Endothelial cell of umbilical vein (primary cell): ENCODE measurements around the gene PATL1. TPM values are rescaled to one million over a fixed set of nuclear protein-coding genes. Genes with fewer than 3 reads are reported as not detected.
"Not testable (repeated sequence)": the region's sequence is repeated elsewhere in the genome, so short reads cannot be mapped to it uniquely, and the experiment has no call there.

Experiments
- BruUV-seq: library from RNA; stranded (reverse); fragments of 400-500 nt; replicated peaks from 2 replicates; lab custom pipeline; 2021; lab: Mats Ljungman, UMichigan
- CTCF ChIA-PET: fragments of 300-600, 350-600 bp; sonication (Branson Sonifier 250); formaldehyde crosslinking; loops from one replicate; lab custom pipeline; 2021; ENCODE audit warnings: antibody characterized with exemption, inconsistent platforms; lab: Charles Lee
- POLR2A ChIA-PET: fragments of 300-600, 350-600 bp; sonication (Branson Sonifier 250); formaldehyde crosslinking; loops from one replicate; lab custom pipeline; 2021; ENCODE audit warnings: antibody characterized with exemption, inconsistent platforms; lab: Charles Lee
- DNase-seq: peaks from one replicate; pipeline ENCODE4 v3.0.0-alpha.2; 2011; ENCODE audit warnings: low read depth, low spot score
- FAIRE-seq: peaks from 2 replicates; lab custom pipeline; 2011; peaks lifted over from hg19 to GRCh38; lab: Jason Lieb, UNC
- H2AFZ ChIP-seq: 2 replicates; pipeline ENCODE4 v1.6.0; 2012; ENCODE audit warnings: low read depth, low read length, control low read depth, inconsistent platforms
- H3K27ac ChIP-seq: 2 replicates; pipeline ENCODE4 v1.5.1; 2011; ENCODE audit warnings: low read depth, mild to moderate bottlenecking, control low read depth, low read length, moderate library complexity; ENCODE audit not compliant: insufficient read depth
- H3K27me3 ChIP-seq, 2 experiments: 2 replicates each; pipeline versions ENCODE4 v1.6.0 to v1.6.1; 2011; ENCODE audit warnings: low read length in 2 of 2, mixed read lengths in 1 of 2; ENCODE audit not compliant: control insufficient read depth in 2 of 2, insufficient read depth in 2 of 2
- H3K36me3 ChIP-seq, 2 experiments: 2 replicates in 1 of 2; 3 replicates in 1 of 2; pipeline ENCODE4 v1.5.1; 2011; ENCODE audit warnings: low read length in 2 of 2, mild to moderate bottlenecking in 1 of 2, moderate library complexity in 1 of 2; ENCODE audit not compliant: control insufficient read depth in 2 of 2, insufficient read depth in 2 of 2; ENCODE audit errors: extremely low read depth in 1 of 2
- H3K4me1 ChIP-seq: 3 replicates; pipeline ENCODE4 v1.5.1; 2011; ENCODE audit warnings: mild to moderate bottlenecking, low read length; ENCODE audit not compliant: control insufficient read depth, insufficient read depth; ENCODE audit errors: extremely low read depth
- H3K4me2 ChIP-seq: 2 replicates; pipeline ENCODE4 v1.6.1; 2011; ENCODE audit warnings: low read length, control low read depth, mixed read lengths; ENCODE audit not compliant: insufficient read depth
- H3K4me3 ChIP-seq, 3 experiments: fragments of 200-600 bp in 1 of 3; sonication (generic), shearing (Covaris generic) in 1 of 3; replicated peaks in 1 of 3; 2 replicates each; pipeline ENCODE4 v1.5.1; 2011 to 2016; ENCODE audit warnings: control low read depth in 3 of 3, low read length in 3 of 3, mild to moderate bottlenecking in 2 of 3, inconsistent platforms in 1 of 3, low read depth in 1 of 3, moderate library complexity in 1 of 3; ENCODE audit not compliant: insufficient read depth in 1 of 3
- H3K79me2 ChIP-seq: 2 replicates; pipeline ENCODE4 v1.6.0; 2012; ENCODE audit warnings: low read length, inconsistent platforms; ENCODE audit not compliant: control insufficient read depth, insufficient read depth
- H3K9ac ChIP-seq: replicated peaks from 2 replicates; pipeline ENCODE3; 2011; ENCODE audit warnings: low read length, control low read depth; ENCODE audit not compliant: insufficient read depth; ENCODE audit errors: extremely low read depth
- H3K9me1 ChIP-seq: replicated peaks from 3 replicates; pipeline ENCODE4 v1.6.0; 2011; ENCODE audit warnings: mild to moderate bottlenecking, low read length; ENCODE audit not compliant: control insufficient read depth, insufficient read depth; ENCODE audit errors: extremely low read depth
- H3K9me3 ChIP-seq: replicated peaks from 2 replicates; pipeline ENCODE4 v1.5.1; 2012; ENCODE audit warnings: low read length, inconsistent platforms; ENCODE audit not compliant: control insufficient read depth, insufficient read depth
- H4K20me1 ChIP-seq: replicated peaks from 2 replicates; pipeline ENCODE3; 2011; ENCODE audit warnings: mild to moderate bottlenecking, low read length; ENCODE audit not compliant: control insufficient read depth, insufficient read depth; ENCODE audit errors: extremely low read depth
- CTCF ChIP-seq, 2 donors: IDR thresholded peaks; 1 replicate in 1 of 2; 2 replicates in 1 of 2; pipeline ENCODE4 v1.5.1; 2011; ENCODE audit warnings: low read length in 2 of 2, mild to moderate bottlenecking in 2 of 2, moderate library complexity in 2 of 2, control low read depth in 1 of 2, inconsistent platforms in 1 of 2, low read depth in 1 of 2; ENCODE audit not compliant: insufficient read depth in 1 of 2; ENCODE audit errors: extremely low read depth in 1 of 2
- EZH2 ChIP-seq: IDR thresholded peaks from 2 replicates; pipeline ENCODE4 v1.6.1; 2012; ENCODE audit warnings: borderline replicate concordance, low read depth, mild to moderate bottlenecking, moderate library complexity, low read length, inconsistent platforms; ENCODE audit not compliant: severe bottlenecking
- FOS ChIP-seq: IDR thresholded peaks from 2 replicates; pipeline ENCODE4 v1.6.1; 2011; ENCODE audit warnings: mild to moderate bottlenecking, low read length, moderate library complexity, borderline replicate concordance; ENCODE audit not compliant: insufficient read depth
- GATA2 ChIP-seq: IDR thresholded peaks from 2 replicates; pipeline ENCODE4 v1.7.0; 2011; ENCODE audit warnings: low read depth, mild to moderate bottlenecking, moderate library complexity, mixed read lengths, low read length; ENCODE audit not compliant: insufficient read length, insufficient read depth
- JUN ChIP-seq: IDR thresholded peaks from 2 replicates; pipeline ENCODE4 v1.6.1; 2011; ENCODE audit warnings: borderline replicate concordance, low read depth; ENCODE audit not compliant: insufficient read length, insufficient read depth
- MAX ChIP-seq: IDR thresholded peaks from 2 replicates; pipeline ENCODE4 v1.6.1; 2011; ENCODE audit not compliant: insufficient read depth, insufficient read length
- MYC ChIP-seq: IDR thresholded peaks from one replicate; pipeline ENCODE4 v1.6.1; 2011; ENCODE audit warnings: mild to moderate bottlenecking, low read depth, low read length
- POLR2A ChIP-seq: IDR thresholded peaks from 2 replicates; pipeline ENCODE4 v1.6.1; 2012; ENCODE audit warnings: low read depth, mild to moderate bottlenecking, control low read depth, low read length
- POLR2AphosphoS5 ChIP-seq: IDR thresholded peaks from 2 replicates; pipeline ENCODE4 v1.6.1; 2012; ENCODE audit warnings: low read depth, mild to moderate bottlenecking, control low read depth, low read length, moderate library complexity; ENCODE audit not compliant: insufficient read depth
- dilution Hi-C: fragments of 300-500 bp; cut with MboI; formaldehyde crosslinking; loops from one replicate; pipeline ENCODE4 v1.15.0; 2019; ENCODE audit warnings: low sequenced_read_pairs; ENCODE audit not compliant: extremely low pct_ligation_motif_present
- intact Hi-C: fragments of 100-400 bp; cut with micrococcal nuclease; formaldehyde crosslinking; loops from one replicate; pipeline ENCODE4 v1.10.0; 2022
- polyA plus RNA-seq, 4 experiments: library from polyadenylated mRNA; depleted of rRNA in 3 of 4; stranded (reverse) in 3 of 4; unstranded in 1 of 4; fragments of >200 nt; gene quantifications; 2 replicates each; pipeline versions ENCODE4 v1.2.1 to v1.2.3, GENCODE V29; 2011 to 2012; ENCODE audit warnings: missing spikeins in 1 of 4
- total RNA-seq: library from RNA; stranded (reverse); gene quantifications from 2 replicates; pipeline ENCODE4 v1.2.3, GENCODE V29; 2021

The PATL1 gene
- total and polyA plus RNA-seq, 2 donors (not counting 3 experiments of a cell fraction or from before 2014, with no cell fraction given) = 33.7 to 38.8 TPM

- Histone ChIP-seq H3K4me2 (no peak overlapping the region), H3K9ac (no peak overlapping the region), H3K27me3 (no peaks in the 10 kb centered on the region), H3K9me1 (no peaks in the 10 kb centered on the region), H4K20me1 (no peaks in the 10 kb centered on the region), H3K9me3 (no peaks in the 10 kb centered on the region), H3K79me2 (no peaks in the 10 kb centered on the region), H3K27ac (no peak overlapping the region), H3K36me3 (no peaks in the 10 kb centered on the region), H3K4me3 (no peak overlapping the region), H2AFZ (no peak overlapping the region), H3K4me1 (peaks cover 18% of the 10 kb centered on the region)
- ChIA-PET POLR2A (interaction anchor here (0.6 kb wide), 1 partner anchor 36 kb away, joined by 4 read pairs; no protein-coding TSS in a partner anchor), CTCF (no interaction called here)
- DNase-seq = no peak
- BruUV-seq = no TSS peak
- dilution Hi-C loops (no loop called here), intact Hi-C loops (no loop called here)
- TF ChIP-seq FOS = no peak
- no peak for TF ChIP-seq CTCF (IDR thresholded peaks at IDR 0.05; ENCODE audit: extremely low read depth in 1 of 2, insufficient read depth in 1 of 2, low read depth in 1 of 2, low read length in 2 of 2)
- TF ChIP-seq POLR2A = no peak
- TF ChIP-seq JUN = no peak
- TF ChIP-seq GATA2 = no peak
- no peak for TF ChIP-seq EZH2
- TF ChIP-seq MAX = no peak
- no peak for TF ChIP-seq POLR2AphosphoS5
- TF ChIP-seq MYC = no peak
- FAIRE-seq = no peak
These were observed 36.5 kb upstream of the PATL1 start for GRCh38 chr11:59705294-59705693.

- H3K4me1 ChIP-seq = peaks cover 18% of the 10 kb centered on the region
- DNase-seq, H3K9ac ChIP-seq, H3K79me2 ChIP-seq, H3K9me3 ChIP-seq, H4K20me1 ChIP-seq, H3K4me2 ChIP-seq, H3K27ac ChIP-seq, POLR2A ChIA-PET, BruUV-seq, H3K36me3 ChIP-seq, H3K4me3 ChIP-seq, FAIRE-seq, H2AFZ ChIP-seq, dilution Hi-C loops, intact Hi-C loops, H3K9me1 ChIP-seq, H3K27me3 ChIP-seq: not testable (repeated sequence)
- CTCF ChIA-PET = interaction anchor here (1.5 kb wide), 1 partner anchor 9 kb away, joined by 3 read pairs; no protein-coding TSS in a partner anchor
These were observed 34.7 kb upstream of the PATL1 start for GRCh38 chr11:59703515-59703914.

- H2AFZ ChIP-seq, H3K79me2 ChIP-seq, FAIRE-seq, H3K4me3 ChIP-seq, intact Hi-C loops, H3K4me2 ChIP-seq, dilution Hi-C loops, BruUV-seq, H3K27me3 ChIP-seq, H4K20me1 ChIP-seq, DNase-seq, POLR2A ChIA-PET, H3K9ac ChIP-seq, CTCF ChIA-PET, H3K9me1 ChIP-seq, H3K4me1 ChIP-seq, H3K27ac ChIP-seq, H3K36me3 ChIP-seq, H3K9me3 ChIP-seq: not testable (repeated sequence)
These were observed 31.3 kb upstream of the PATL1 start for GRCh38 chr11:59700157-59700556.
